Fibroblast of gingiva (primary cell): ENCODE results near the gene ARL16.

Experiments used
- DNase-seq: peaks from one replicate; pipeline ENCODE4 v3.0.0-alpha.2; 2011; ENCODE audit warnings: low read depth

Gene ARL16

GRCh38 chr17:81683584-81684441, at the start of gene ARL16, which contains the start of gene HGS:
ARL16 (minus strand) TSS chr17:81683797; CDS start chr17:81683753, 44 bp downstream.
HGS (plus strand) TSS chr17:81684011; CDS start chr17:81684067, 56 bp downstream.
- DNase-seq = peak; percentile 99

GRCh38 chr17:81727324-81728031, 43.9 kb upstream of the ARL16 start:
- DNase-seq = no peak

GRCh38 chr17:81726004-81726403, 42.4 kb upstream of the ARL16 start:
- DNase-seq = no peak

GRCh38 chr17:81725439-81725838, 41.8 kb upstream of the ARL16 start:
- no peak for DNase-seq

GRCh38 chr17:81723651-81724209, 40.1 kb upstream of the ARL16 start:
- DNase-seq = no peak

- peak; percentile 40 for DNase-seq
These were observed 38.9 kb upstream of the ARL16 start for GRCh38 chr17:81722184-81723120.

GRCh38 chr17:81720267-81721071, 36.9 kb upstream of the ARL16 start:
- DNase-seq = no peak

GRCh38 chr17:81719410-81720266, 36.0 kb upstream of the ARL16 start:
- DNase-seq = no peak

- DNase-seq = no peak
These were observed 34.1 kb upstream of the ARL16 start for GRCh38 chr17:81717766-81718089.

GRCh38 chr17:81717049-81717765, 33.6 kb upstream of the ARL16 start:
- DNase-seq = no peak

- DNase-seq = no peak
These were observed 33.0 kb upstream of the ARL16 start for GRCh38 chr17:81716674-81716996.

- DNase-seq = no peak
These were observed 32.5 kb upstream of the ARL16 start for GRCh38 chr17:81715872-81716673.

- DNase-seq = no peak
These were observed 31.7 kb upstream of the ARL16 start for GRCh38 chr17:81715107-81715871.

GRCh38 chr17:81714412-81715106, 31.0 kb upstream of the ARL16 start:
- DNase-seq = no peak

GRCh38 chr17:81713556-81714411, 30.2 kb upstream of the ARL16 start:
- no peak for DNase-seq

GRCh38 chr17:81713004-81713555, 29.5 kb upstream of the ARL16 start:
- DNase-seq = no peak
